Measurements from ENCODE around the gene HOXD13.

The HOXD13 gene

GRCh38 chr2:176140513-176141317, 48.2 kb downstream of the HOXD13 start:
- Histone ChIP-seq H3K4me3 (ENCODE audit: low read depth, low read length) (peak overlapping the region; percentile 53), H3K9ac (ENCODE audit: low read length) (no peak overlapping the region), H3K36me3 (ENCODE audit: control insufficient read depth in 1 of 2, insufficient read depth in 2 of 2, low read length in 2 of 2) (no peaks in the 10 kb centered on the region), H3K79me1 (ENCODE audit: low read length) (peaks cover 2% of the 10 kb centered on the region), H2AFZ (ENCODE audit: insufficient read depth, low read length, poor library complexity) (peak overlapping the region; percentile 65), H4K8ac (ENCODE audit: low read depth, low read length) (peak overlapping the region; percentile 25), H2BK5ac (ENCODE audit: low read depth, low read length, poor library complexity) (no peak overlapping the region), H3K4me1 (ENCODE audit: control insufficient read depth in 1 of 2, insufficient read depth in 2 of 2, low read length in 2 of 2) (peaks cover 5 to 6% of the 10 kb centered on the region in 2 experiments), H3K23ac (ENCODE audit: low read length) (no peak overlapping the region), H3K4me2 (ENCODE audit: low read length) (peak overlapping the region; percentile 75), H2BK120ac (ENCODE audit: insufficient read depth, low read length, poor library complexity) (no peak overlapping the region), H3K79me2 (ENCODE audit: control insufficient read depth, insufficient read depth, low read length, poor library complexity) (no peaks in the 10 kb centered on the region), H3K4ac (ENCODE audit: low read depth, low read length) (no peak overlapping the region), H4K12ac (ENCODE audit: low read depth, low read length) (peak overlapping the region; percentile 65), H3K27ac (ENCODE audit: low read depth, low read length) (no peak overlapping the region), H4K91ac (ENCODE audit: low read depth, low read length) (peak overlapping the region; percentile 15), H3K18ac (ENCODE audit: low read length) (peak overlapping the region; percentile 16), H2AK5ac (ENCODE audit: low read length) (no peak overlapping the region), H3K27me3 (ENCODE audit: insufficient read depth, low read length) (peaks cover 52% of the 10 kb centered on the region), H2BK12ac (ENCODE audit: low read length) (no peak overlapping the region), H3K14ac (ENCODE audit: low read length) (peak overlapping the region; percentile 18), H3K9me3 (ENCODE audit: insufficient read depth, low read depth, low read length) (peaks cover 7% of the 10 kb centered on the region)
- DNase-seq = peak; percentile 51 to 79
- WGBS (ENCODE audit: extremely low coverage, insufficient coverage, insufficient read length) = no CpG with 5 or more reads among the region's 48 CpGs

- no peak overlapping the region for H3K23ac ChIP-seq (ENCODE audit: low read length)
- peaks cover 0 to 6% of the 10 kb centered on the region in 2 experiments for H3K4me1 ChIP-seq (ENCODE audit: control insufficient read depth in 1 of 2, insufficient read depth in 2 of 2, low read length in 2 of 2)
- H4K12ac ChIP-seq (ENCODE audit: low read depth, low read length) = no peak overlapping the region
- H3K36me3 ChIP-seq (ENCODE audit: control insufficient read depth in 1 of 2, insufficient read depth in 2 of 2, low read length in 2 of 2) = no peaks in the 10 kb centered on the region
- no peak overlapping the region for H2AK5ac ChIP-seq (ENCODE audit: low read length)
- peaks cover 2% of the 10 kb centered on the region for H3K79me1 ChIP-seq (ENCODE audit: low read length)
- H3K9me3 ChIP-seq (ENCODE audit: insufficient read depth, low read depth, low read length) = peaks cover 3% of the 10 kb centered on the region
- no peak overlapping the region for H2BK5ac ChIP-seq (ENCODE audit: low read depth, low read length, poor library complexity)
- H2AFZ ChIP-seq (ENCODE audit: insufficient read depth, low read length, poor library complexity) = no peak overlapping the region
- H3K4me3 ChIP-seq (ENCODE audit: low read depth, low read length) = no peak overlapping the region
- no peak overlapping the region for H4K8ac ChIP-seq (ENCODE audit: low read depth, low read length)
- no peak overlapping the region for H4K91ac ChIP-seq (ENCODE audit: low read depth, low read length)
- H3K14ac ChIP-seq (ENCODE audit: low read length) = no peak overlapping the region
- H3K18ac ChIP-seq (ENCODE audit: low read length) = no peak overlapping the region
- no peak overlapping the region for H3K27ac ChIP-seq (ENCODE audit: low read depth, low read length)
- no peak overlapping the region for H3K9ac ChIP-seq (ENCODE audit: low read length)
- no peak overlapping the region for H3K4me2 ChIP-seq (ENCODE audit: low read length)
- WGBS (ENCODE audit: extremely low coverage, insufficient coverage, insufficient read length) = no CpG with 5 or more reads among the region's 2 CpGs
- H3K27me3 ChIP-seq (ENCODE audit: insufficient read depth, low read length) = peaks cover 52% of the 10 kb centered on the region
- DNase-seq = no peak
- H2BK12ac ChIP-seq (ENCODE audit: low read length) = no peak overlapping the region
- H3K4ac ChIP-seq (ENCODE audit: low read depth, low read length) = no peak overlapping the region
- no peaks in the 10 kb centered on the region for H3K79me2 ChIP-seq (ENCODE audit: control insufficient read depth, insufficient read depth, low read length, poor library complexity)
- no peak overlapping the region for H2BK120ac ChIP-seq (ENCODE audit: insufficient read depth, low read length, poor library complexity)
These were observed 49.8 kb downstream of the HOXD13 start for GRCh38 chr2:176142281-176142680.
